DOHH2 (cell line): ENCODE measurements around the gene WDR13.

Experiments used
- CTCF ChIP-seq: fragments of 200-600 bp; sonication (generic); IDR thresholded peaks from one replicate; pipeline ENCODE4 v1.5.1; 2014; ENCODE audit warnings: antibody characterized with exemption, mild to moderate bottlenecking, low read depth, low read length; ENCODE audit not compliant: poor library complexity, severe bottlenecking
- EZH2phosphoT487 ChIP-seq: fragments of 200-600 bp; sonication (generic); IDR thresholded peaks from 2 replicates; pipeline ENCODE4 v1.6.1; 2017; ENCODE audit warnings: borderline replicate concordance, mild to moderate bottlenecking, antibody characterized with exemption, low read length, moderate library complexity, mixed read lengths

- TF ChIP-seq EZH2phosphoT487 (no peak), CTCF (no peak)
Observed at GRCh38 chrX:48589482-48590162, 7.7 kb upstream of the WDR13 start.
